Activated CD4-positive, alpha-beta T cell treated with anti-CD3 and anti-CD28 coated beads, Interleukin-2, amount 10 ng/mL, durations not matched to agents 7 days and 5 days (primary cell): Measurements from ENCODE around the gene SNX30. TPM values are rescaled to one million over a fixed set of nuclear protein-coding genes. Genes with fewer than 3 reads are reported as not detected.

ENCODE experiments used
- CTCF ChIA-PET: fragments of 350-600 bp; sonication (Branson Sonifier 250); formaldehyde crosslinking; loops from one replicate; lab custom pipeline; 2021; ENCODE audit warnings: antibody characterized with exemption; lab: Charles Lee
- POLR2A ChIA-PET: fragments of 350-600 bp; sonication (Branson Sonifier 250); formaldehyde crosslinking; loops from one replicate; lab custom pipeline; 2021; ENCODE audit warnings: antibody characterized with exemption; lab: Charles Lee
- DNase-seq: peaks from one replicate; pipeline ENCODE4 v3.0.0-alpha.2; 2020
- H3K27ac Mint-ChIP-seq: one replicate; pipeline ENCODE4 v1.8.0; 2021; ENCODE audit warnings: mild to moderate bottlenecking, moderate library complexity, mixed read lengths
- H3K27me3 Mint-ChIP-seq: one replicate; pipeline ENCODE4 v1.8.0; 2021; ENCODE audit warnings: mixed read lengths
- H3K36me3 Mint-ChIP-seq: one replicate; pipeline ENCODE4 v1.8.0; 2021; ENCODE audit warnings: low read depth, mixed read lengths
- H3K4me1 Mint-ChIP-seq: one replicate; pipeline ENCODE4 v1.8.0; 2021; ENCODE audit warnings: mixed read lengths
- H3K4me3 Mint-ChIP-seq: one replicate; pipeline ENCODE4 v1.8.0; 2021; ENCODE audit warnings: mild to moderate bottlenecking, moderate library complexity, mixed read lengths
- H3K9me3 Mint-ChIP-seq: one replicate; pipeline ENCODE4 v1.8.0; 2021; ENCODE audit warnings: mixed read lengths
- total RNA-seq, 2 experiments: library from RNA; stranded (reverse); gene quantifications; one replicate each; pipeline ENCODE4 v1.2.3, GENCODE V29; 2021

Gene SNX30
- total RNA-seq, 2 experiments from 2014 or later = 6.9 to 7.4 TPM

- Mint-ChIP-seq H3K9me3 (no peaks in the 10 kb centered on the region), H3K4me3 (no peak overlapping the region), H3K27ac (no peak overlapping the region), H3K27me3 (no peaks in the 10 kb centered on the region), H3K36me3 (no peaks in the 10 kb centered on the region), H3K4me1 (peaks cover 12% of the 10 kb centered on the region)
- DNase-seq = peak; percentile 72
- ChIA-PET CTCF (interaction anchor here (1.2 to 2.8 kb wide), 3 partner anchors 10 to 58 kb away, joined by 3 to 16 read pairs (median 5); no protein-coding TSS in a partner anchor), POLR2A (no interaction called here)
Measured at GRCh38 chr9:112844771-112845542, 94.4 kb downstream of the SNX30 start.

DNA sequence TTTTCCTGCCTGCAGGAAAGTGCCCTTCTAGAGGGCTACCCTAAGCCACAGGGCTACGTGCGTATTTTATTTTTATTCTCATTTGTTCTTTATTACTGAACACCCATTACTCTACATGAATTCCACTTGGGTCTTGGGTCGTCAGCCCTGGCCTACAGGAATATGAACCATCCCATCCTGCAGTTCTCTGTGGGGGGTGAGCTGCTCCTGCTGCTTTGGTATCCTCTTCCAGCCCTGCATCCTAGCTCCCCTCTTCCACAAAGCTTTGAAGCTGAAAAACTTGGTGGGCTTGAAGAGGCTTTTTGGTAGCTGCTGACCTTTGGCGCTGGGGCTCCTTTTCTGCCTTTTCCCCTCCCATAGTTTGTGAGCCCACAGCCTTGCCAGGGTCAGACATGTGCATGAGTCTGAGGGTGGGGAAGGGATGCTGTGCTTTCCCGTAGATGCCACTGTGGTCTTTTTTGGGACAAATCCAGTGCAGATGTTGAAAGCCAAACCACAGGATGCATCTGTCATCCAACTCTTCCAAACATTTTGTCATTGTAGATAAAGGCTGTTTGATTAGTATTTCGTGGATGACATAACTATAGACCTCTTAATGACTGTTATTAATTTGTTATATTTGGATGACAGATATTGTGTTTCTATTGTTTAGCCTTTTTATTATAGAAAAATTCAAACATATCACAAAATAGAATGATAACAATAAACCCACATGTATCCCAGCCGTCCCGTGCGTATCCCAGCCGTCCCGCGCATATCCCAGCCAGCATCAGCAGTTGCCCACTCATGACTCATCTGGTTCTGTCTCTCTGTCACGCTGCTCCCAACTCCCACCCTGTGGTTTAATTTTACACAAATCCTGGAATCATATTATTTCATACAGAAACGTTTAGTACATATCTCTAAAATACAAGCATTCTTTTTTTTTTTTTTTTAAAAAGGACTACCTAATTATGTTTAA is 96.2 kb downstream of the SNX30 start:
- no peaks in the 10 kb centered on the region for H3K36me3 Mint-ChIP-seq
- no peaks in the 10 kb centered on the region for H3K27me3 Mint-ChIP-seq
- ChIA-PET CTCF (interaction anchor here (1.9 kb wide), 1 partner anchor 8 kb away, joined by 5 read pairs; no protein-coding TSS in a partner anchor), POLR2A (no interaction called here)
- no peak overlapping the region for H3K27ac Mint-ChIP-seq
- H3K9me3 Mint-ChIP-seq = no peaks in the 10 kb centered on the region
- peaks cover 12% of the 10 kb centered on the region for H3K4me1 Mint-ChIP-seq
- DNase-seq = no peak
- H3K4me3 Mint-ChIP-seq = no peak overlapping the region

DNA sequence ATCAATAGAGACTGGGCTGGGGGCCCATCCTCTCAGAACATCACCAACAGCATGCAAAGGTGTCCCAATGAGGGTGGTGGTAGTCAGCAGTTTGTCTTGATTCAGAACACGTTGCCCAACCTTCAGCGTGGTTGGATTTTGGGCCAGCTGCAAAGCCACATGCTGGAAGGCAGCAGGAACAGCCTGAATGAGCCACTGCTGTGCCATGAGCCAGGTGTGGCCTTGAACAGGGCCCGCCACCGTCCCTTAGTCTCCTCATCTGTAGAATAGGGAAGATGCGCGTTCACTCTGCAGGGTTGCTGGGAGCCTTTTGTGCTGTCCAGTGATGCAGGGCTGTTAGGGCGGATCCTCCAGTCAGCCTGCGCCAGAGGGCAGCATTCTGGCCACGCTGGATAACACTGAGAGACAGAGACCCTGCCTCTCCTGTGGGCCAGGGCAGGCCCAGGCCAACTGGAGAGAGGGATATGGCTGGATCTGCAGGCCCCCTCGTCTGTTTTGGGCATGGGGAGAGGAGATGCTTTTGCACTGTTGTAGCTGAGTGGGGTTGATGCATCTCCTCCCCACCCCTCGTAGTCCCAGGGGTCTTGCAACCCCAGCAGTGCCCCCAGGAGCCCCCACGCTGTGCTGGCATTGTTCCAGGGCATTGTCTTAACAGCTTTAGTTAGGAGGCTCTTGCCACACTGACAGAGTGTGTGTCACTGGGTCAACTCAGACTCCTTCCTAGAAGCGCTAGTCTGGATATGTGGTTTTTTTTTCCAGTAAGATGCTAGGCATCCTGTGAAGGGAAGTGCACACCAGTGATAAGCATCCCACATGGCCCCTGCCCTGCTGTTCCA is 98.0 kb downstream of the SNX30 start:
- Mint-ChIP-seq H3K36me3 (no peaks in the 10 kb centered on the region), H3K4me1 (peaks cover 12% of the 10 kb centered on the region), H3K27ac (no peak overlapping the region), H3K9me3 (no peaks in the 10 kb centered on the region), H3K27me3 (no peaks in the 10 kb centered on the region), H3K4me3 (no peak overlapping the region)
- DNase-seq = no peak
- CTCF ChIA-PET = no interaction called here
- POLR2A ChIA-PET = no interaction called here

DNA sequence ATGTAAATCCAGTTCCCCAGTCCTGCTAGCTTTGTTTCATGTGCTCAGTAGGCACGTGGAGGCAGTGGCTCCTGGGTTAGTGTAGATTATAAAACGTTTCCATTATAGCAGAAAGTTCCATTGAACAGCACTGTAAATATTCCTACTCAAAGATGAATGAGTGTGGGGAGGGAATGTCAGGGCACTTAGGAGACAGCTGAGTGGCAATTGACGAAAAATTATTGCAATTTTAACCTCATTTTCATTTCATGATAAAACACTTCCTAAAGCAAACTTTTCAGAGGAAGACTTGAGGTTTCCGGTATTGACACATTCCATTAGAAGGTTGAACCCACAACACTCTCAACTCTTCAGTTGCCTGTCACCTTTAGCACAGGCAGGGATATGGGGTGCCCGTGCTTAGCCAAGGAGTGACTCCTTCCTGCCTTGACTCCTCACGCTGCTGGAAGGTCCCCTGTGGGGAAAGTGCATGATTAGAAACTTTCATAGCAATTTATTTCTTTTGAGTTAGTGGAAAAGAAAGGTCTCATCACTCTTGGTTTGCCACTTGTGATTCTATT is 98.9 kb downstream of the SNX30 start:
- no peaks in the 10 kb centered on the region for H3K27me3 Mint-ChIP-seq
- H3K4me3 Mint-ChIP-seq = no peak overlapping the region
- ChIA-PET POLR2A (no interaction called here), CTCF (no interaction called here)
- H3K9me3 Mint-ChIP-seq = no peaks in the 10 kb centered on the region
- H3K36me3 Mint-ChIP-seq = no peaks in the 10 kb centered on the region
- no peak overlapping the region for H3K27ac Mint-ChIP-seq
- DNase-seq = no peak
- H3K4me1 Mint-ChIP-seq = peaks cover 9% of the 10 kb centered on the region

GRCh38 chr9:112850840-112851239 is 100.3 kb downstream of the SNX30 start:
- Mint-ChIP-seq H3K9me3 (no peaks in the 10 kb centered on the region), H3K4me3 (no peak overlapping the region), H3K27ac (no peak overlapping the region), H3K4me1 (peaks cover 1% of the 10 kb centered on the region), H3K36me3 (no peaks in the 10 kb centered on the region), H3K27me3 (no peaks in the 10 kb centered on the region)
- CTCF ChIA-PET = no interaction called here
- POLR2A ChIA-PET = no interaction called here
- DNase-seq = no peak

DNA sequence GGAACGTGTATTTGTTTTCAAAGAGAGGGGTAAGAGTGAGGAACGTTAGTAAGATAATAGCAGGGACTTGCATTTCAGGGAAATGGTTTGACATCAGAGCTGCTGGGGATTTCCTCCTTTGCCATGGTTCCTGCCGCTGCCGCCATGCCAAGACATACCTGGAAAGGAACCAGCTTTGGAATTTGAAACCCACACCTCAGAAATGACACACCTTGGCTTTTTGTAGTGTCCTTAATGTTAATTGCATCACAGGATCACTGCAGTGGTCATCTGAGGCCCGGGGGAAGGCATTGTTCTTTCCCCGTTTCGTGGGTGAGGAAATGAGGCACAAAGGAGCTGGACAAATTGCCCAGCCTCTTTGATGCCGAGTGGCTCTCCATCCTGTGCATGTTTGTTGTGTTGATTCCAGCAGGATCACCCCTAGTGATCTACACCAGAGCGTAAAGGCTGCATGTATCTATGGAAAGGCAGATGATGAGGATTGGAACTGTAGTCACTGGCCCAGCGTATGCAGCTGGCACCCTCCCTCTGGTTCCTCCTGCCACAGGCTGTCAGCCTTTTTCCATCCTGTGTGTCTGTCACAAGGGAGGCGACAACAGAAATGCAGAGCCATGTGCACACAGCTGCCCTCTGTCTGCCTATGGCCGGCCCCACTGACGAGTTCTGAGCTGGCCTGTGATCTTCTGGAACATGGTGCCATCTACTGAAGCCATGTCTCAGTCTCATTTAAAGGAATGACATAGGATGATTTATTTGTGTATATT is 102.4 kb downstream of the SNX30 start:
- Mint-ChIP-seq H3K27ac (no peak overlapping the region), H3K9me3 (no peaks in the 10 kb centered on the region), H3K4me1 (peaks cover 1% of the 10 kb centered on the region), H3K27me3 (no peaks in the 10 kb centered on the region), H3K36me3 (no peaks in the 10 kb centered on the region), H3K4me3 (no peak overlapping the region)
- DNase-seq = no peak
- ChIA-PET POLR2A (no interaction called here), CTCF (interaction anchor here (1.2 kb wide), 1 partner anchor 50 kb away, joined by 3 read pairs; no protein-coding TSS in a partner anchor)

DNA sequence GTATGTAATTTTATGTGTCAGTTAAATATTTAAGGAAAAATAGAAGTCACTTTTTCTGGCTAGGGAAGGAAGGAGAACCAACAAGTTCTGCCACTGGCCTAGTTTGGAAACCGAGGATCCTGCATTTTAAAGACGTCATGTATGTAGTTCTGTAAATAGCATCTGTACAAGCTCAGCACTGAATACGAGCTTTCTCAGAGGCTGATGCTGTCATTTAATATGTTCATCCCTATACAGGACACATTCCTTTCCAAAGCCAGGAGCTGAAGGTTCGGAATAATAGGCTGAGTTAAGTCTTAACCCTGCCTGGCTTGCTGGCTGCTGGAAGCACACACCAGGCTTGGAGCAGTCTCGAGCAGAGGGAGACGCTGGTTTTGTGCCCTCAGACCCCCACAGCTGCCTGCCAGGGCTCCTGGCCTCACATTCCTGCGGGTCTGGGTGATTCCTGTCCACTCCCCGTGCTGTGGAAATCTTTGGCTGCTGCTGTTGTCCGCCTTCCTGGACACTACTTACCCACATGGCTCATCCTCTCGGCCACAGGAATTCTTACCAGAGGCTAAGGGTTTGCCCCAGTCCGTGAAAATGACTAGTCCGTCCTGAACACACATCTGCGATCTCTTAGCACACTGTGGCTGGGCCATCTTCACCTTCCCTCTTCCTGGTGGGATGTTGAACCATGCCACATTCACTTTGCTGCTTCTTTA is 103.5 kb downstream of the SNX30 start:
- no peaks in the 10 kb centered on the region for H3K36me3 Mint-ChIP-seq
- H3K27ac Mint-ChIP-seq = no peak overlapping the region
- no peaks in the 10 kb centered on the region for H3K9me3 Mint-ChIP-seq

GRCh38 chr9:112854657-112855056 is 104.1 kb downstream of the SNX30 start:
- POLR2A ChIA-PET = no interaction called here
- CTCF ChIA-PET = interaction anchor here (1.9 kb wide), 1 partner anchor 9 kb away, joined by 5 read pairs; no protein-coding TSS in a partner anchor
- Mint-ChIP-seq H3K36me3 (no peaks in the 10 kb centered on the region), H3K27me3 (no peaks in the 10 kb centered on the region), H3K4me1 (no peaks in the 10 kb centered on the region), H3K4me3 (no peak overlapping the region), H3K9me3 (no peaks in the 10 kb centered on the region), H3K27ac (no peak overlapping the region)
- no peak for DNase-seq

More for the DNA sequence above, 103.5 kb downstream of the SNX30 start:
- Mint-ChIP-seq H3K4me1 (no peaks in the 10 kb centered on the region), H3K27me3 (no peaks in the 10 kb centered on the region), H3K4me3 (no peak overlapping the region)
- no peak for DNase-seq
- ChIA-PET CTCF (interaction anchor here (1.9 kb wide), 1 partner anchor 9 kb away, joined by 5 read pairs; no protein-coding TSS in a partner anchor), POLR2A (no interaction called here)

DNA sequence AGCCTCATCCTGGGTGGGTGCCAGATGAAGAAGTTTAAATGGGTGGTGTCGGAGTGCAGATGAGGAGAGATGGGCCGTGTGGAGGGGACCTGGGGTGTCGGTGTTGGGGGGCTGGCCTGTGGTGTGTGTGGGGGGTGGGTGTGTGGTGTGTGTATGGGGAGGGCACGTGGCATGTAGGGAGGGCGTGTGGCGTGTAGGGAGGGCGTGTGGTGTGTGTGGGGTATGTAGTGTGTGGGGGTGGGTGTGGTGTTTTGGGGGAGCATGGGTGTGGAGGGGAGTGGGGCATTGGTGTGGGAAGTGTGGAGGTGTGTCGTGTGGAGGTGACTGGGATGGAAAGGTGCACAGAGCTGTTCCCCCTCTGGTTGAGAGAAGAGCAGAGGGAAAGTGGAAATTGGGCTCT is 105.6 kb downstream of the SNX30 start:
- DNase-seq = no peak

GRCh38 chr9:112856843-112857242 is 106.3 kb downstream of the SNX30 start:
- H3K36me3 Mint-ChIP-seq = no peaks in the 10 kb centered on the region
- no peak overlapping the region for H3K27ac Mint-ChIP-seq
- H3K4me3 Mint-ChIP-seq = no peak overlapping the region
- ChIA-PET POLR2A (no interaction called here), CTCF (interaction anchor here (1.0 kb wide), 1 partner anchor 12 kb away, joined by 3 read pairs; no protein-coding TSS in a partner anchor)
- H3K4me1 Mint-ChIP-seq = no peaks in the 10 kb centered on the region
- H3K9me3 Mint-ChIP-seq = no peaks in the 10 kb centered on the region
- H3K27me3 Mint-ChIP-seq = no peaks in the 10 kb centered on the region
- no peak for DNase-seq

More for the DNA sequence above, 105.6 kb downstream of the SNX30 start:
- ChIA-PET CTCF (interaction anchor here (0.6 to 1.9 kb wide), 2 partner anchors 11 to 411 kb away, joined by 3 to 5 read pairs; no protein-coding TSS in a partner anchor), POLR2A (no interaction called here)
- Mint-ChIP-seq H3K36me3 (no peaks in the 10 kb centered on the region), H3K27ac (no peak overlapping the region), H3K4me1 (no peaks in the 10 kb centered on the region), H3K27me3 (no peaks in the 10 kb centered on the region), H3K4me3 (no peak overlapping the region), H3K9me3 (no peaks in the 10 kb centered on the region)

DNA sequence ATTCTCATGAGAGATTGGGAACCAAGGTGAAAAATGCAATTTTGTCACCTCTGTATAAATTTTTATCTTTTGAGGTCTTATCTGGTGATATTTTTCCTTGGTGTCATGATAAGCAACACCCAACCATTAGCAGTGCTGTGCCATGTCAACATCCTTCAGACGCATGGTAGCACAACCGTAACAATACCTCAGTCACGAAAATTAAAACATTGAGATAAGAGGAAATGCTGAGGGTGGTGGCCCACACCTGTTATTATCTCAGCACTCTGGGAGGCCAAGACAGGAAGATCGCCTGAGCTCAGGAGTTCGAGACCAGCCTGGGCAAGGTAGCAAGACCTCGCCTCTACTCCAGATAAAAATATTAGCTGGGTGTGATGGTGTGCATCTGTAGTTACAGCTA is 107.4 kb downstream of the SNX30 start:
- H3K27me3 Mint-ChIP-seq = no peaks in the 10 kb centered on the region
- peaks cover 5% of the 10 kb centered on the region for H3K4me1 Mint-ChIP-seq
- H3K36me3 Mint-ChIP-seq = no peaks in the 10 kb centered on the region
- H3K27ac Mint-ChIP-seq = no peak overlapping the region
- POLR2A ChIA-PET = no interaction called here
- CTCF ChIA-PET = interaction anchor here (0.6 kb wide), 1 partner anchor 209 kb away, joined by 3 read pairs; no protein-coding TSS in a partner anchor
- no peaks in the 10 kb centered on the region for H3K9me3 Mint-ChIP-seq
- no peak overlapping the region for H3K4me3 Mint-ChIP-seq
- DNase-seq = no peak
